RWPE2 (cell line): Measurements from ENCODE around the gene SRMS.

Experiments used
- ATAC-seq: fragments of 200-7000 bp; cut with Tn5 transposase; 3 replicates; pipeline ENCODE4 v1.9.1; 2021; ENCODE audit warnings: low read depth
- DNase-seq: peaks from one replicate; pipeline ENCODE4 v3.0.0-alpha.2; 2020; ENCODE audit warnings: low spot score
- H3K27ac ChIP-seq: fragments of 450-650 bp; 2 replicates; pipeline ENCODE4 v1.5.1; 2017; ENCODE audit warnings: mild to moderate bottlenecking; ENCODE audit not compliant: poor library complexity, severe bottlenecking
- H3K27me3 ChIP-seq: fragments of 250-450 bp; sonication (Bioruptor Pico); 2 replicates; pipeline ENCODE4 v1.5.1; 2021; ENCODE audit warnings: mild to moderate bottlenecking, moderate library complexity; ENCODE audit not compliant: insufficient read depth, poor library complexity, severe bottlenecking
- H3K36me3 ChIP-seq: fragments of 250-450 bp; sonication (Bioruptor Pico); 2 replicates; pipeline ENCODE4 v1.5.1; 2020; ENCODE audit warnings: low read depth, mild to moderate bottlenecking, moderate library complexity
- H3K4me1 ChIP-seq: fragments of 250-450 bp; sonication (Bioruptor Pico); 2 replicates; pipeline ENCODE4 v1.5.1; 2021; ENCODE audit warnings: mild to moderate bottlenecking, moderate library complexity; ENCODE audit not compliant: insufficient read depth, poor library complexity, severe bottlenecking
- H3K4me3 ChIP-seq: fragments of 250-450 bp; sonication (Bioruptor Pico); 2 replicates; pipeline ENCODE4 v1.5.1; 2021; ENCODE audit warnings: mild to moderate bottlenecking, moderate library complexity; ENCODE audit not compliant: severe bottlenecking
- H3K9me3 ChIP-seq: fragments of 250-450 bp; sonication (Bioruptor Pico); 2 replicates; pipeline ENCODE4 v1.5.1; 2021; ENCODE audit warnings: mild to moderate bottlenecking, moderate library complexity; ENCODE audit not compliant: severe bottlenecking
- CTCF ChIP-seq: fragments of 450-650 bp; IDR thresholded peaks from one replicate; pipeline ENCODE4 v1.5.1; 2017; ENCODE audit warnings: mild to moderate bottlenecking, moderate library complexity; ENCODE audit not compliant: poor library complexity, severe bottlenecking

The SRMS gene

GRCh38 chr20:63498960-63499337 lies 48.6 kb downstream of the SRMS start, which contains the start of gene EEF1A2:
Gene EEF1A2 (minus strand): TSS chr20:63499083. CDS start chr20:63497763, 1,320 bp downstream.
- TF ChIP-seq CTCF = peak; percentile 34
- H3K4me3 ChIP-seq = peak within 1 kb of the TSS; percentile 26
- peaks cover 27% of the 10 kb centered on the region for H3K27me3 ChIP-seq
- ATAC-seq (no peak), DNase-seq (no peak)
- H3K27ac ChIP-seq = no peak within 1 kb of the TSS
- H3K9me3 ChIP-seq = no peaks in the 10 kb centered on the region
- no peaks in the 10 kb centered on the region for H3K36me3 ChIP-seq
- no peaks in the 10 kb centered on the region for H3K4me1 ChIP-seq

- no peaks in the 10 kb centered on the region for H3K4me1 ChIP-seq
- H3K4me3 ChIP-seq = peak overlapping the region; percentile 26
- no peak for TF ChIP-seq CTCF
- no peak overlapping the region for H3K27ac ChIP-seq
- H3K9me3 ChIP-seq = no peaks in the 10 kb centered on the region
- no peaks in the 10 kb centered on the region for H3K36me3 ChIP-seq
- DNase-seq = no peak
- ATAC-seq = peak; percentile 61
- H3K27me3 ChIP-seq = peaks cover 27% of the 10 kb centered on the region
Measured at GRCh38 chr20:63497946-63498935, 49.3 kb downstream of the SRMS start.

GRCh38 chr20:63497138-63497945 lies 50.2 kb downstream of the SRMS start:
- no peak overlapping the region for H3K27ac ChIP-seq
- ATAC-seq (no peak), DNase-seq (no peak)
- no peak for TF ChIP-seq CTCF
- no peaks in the 10 kb centered on the region for H3K36me3 ChIP-seq
- H3K27me3 ChIP-seq = peaks cover 23% of the 10 kb centered on the region
- H3K4me1 ChIP-seq = no peaks in the 10 kb centered on the region
- no peaks in the 10 kb centered on the region for H3K9me3 ChIP-seq
- H3K4me3 ChIP-seq = no peak overlapping the region

- peak; percentile 15 for ATAC-seq
- Histone ChIP-seq H3K4me3 (no peak overlapping the region), H3K27me3 (peaks cover 23% of the 10 kb centered on the region), H3K9me3 (no peaks in the 10 kb centered on the region), H3K4me1 (no peaks in the 10 kb centered on the region), H3K27ac (no peak overlapping the region), H3K36me3 (no peaks in the 10 kb centered on the region)
- DNase-seq = no peak
- no peak for TF ChIP-seq CTCF
Measured at GRCh38 chr20:63496596-63497120, 50.9 kb downstream of the SRMS start.
